ENCODE results near the gene FAM53A. TPM values are rescaled to one million over a fixed set of nuclear protein-coding genes. Genes with fewer than 3 reads are reported as not detected.

FAM53A gene
- total and polyA plus RNA-seq, 10 of the 15 experiments (the other 5 are each of a cell fraction or from before 2014, with no cell fraction given), result 0.02 to 0.87 (median 0.38) TPM; not detected in 2

DNA sequence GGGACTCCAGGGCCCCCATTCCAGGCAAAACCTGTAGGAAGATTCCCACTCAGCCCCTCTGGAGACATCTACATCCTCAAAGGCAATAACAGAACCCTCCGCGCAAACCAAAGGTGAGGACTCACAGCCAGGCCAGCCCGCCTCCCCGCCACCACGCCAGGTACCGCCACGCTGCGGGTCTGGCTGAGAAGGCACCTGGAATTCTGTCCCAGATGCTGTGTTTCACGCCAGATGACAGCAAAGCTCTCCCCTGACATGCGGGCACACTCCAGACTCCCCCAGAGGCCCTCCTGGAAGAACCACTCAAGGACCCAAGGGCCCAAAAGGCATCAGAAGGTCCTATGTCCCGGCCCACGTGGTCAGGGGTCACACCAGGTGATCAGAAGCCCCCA is 59.6 kb downstream of the FAM53A start (continued):
- no peak for TF ChIP-seq IRF5 (IDR thresholded peaks at IDR 0.05; ENCODE audit: borderline replicate concordance)
- no peak for TF ChIP-seq ZBED1 (IDR thresholded peaks at IDR 0.05; ENCODE audit: borderline replicate concordance)
- TF ChIP-seq NFYA (IDR thresholded peaks at IDR 0.05; ENCODE audit: borderline replicate concordance, low read depth, low read length), result no peak
- no peak for TF ChIP-seq ZNF687 (IDR thresholded peaks at IDR 0.05)
- TF ChIP-seq MEF2B (IDR thresholded peaks at IDR 0.05; ENCODE audit: partially characterized antibody, poor library complexity, severe bottlenecking), result no peak
- no peak for TF ChIP-seq NBN (IDR thresholded peaks at IDR 0.05)
- TF ChIP-seq REST (IDR thresholded peaks at IDR 0.05; ENCODE audit: low read depth, low read length), result no peak
- TF ChIP-seq, protein P1, sequence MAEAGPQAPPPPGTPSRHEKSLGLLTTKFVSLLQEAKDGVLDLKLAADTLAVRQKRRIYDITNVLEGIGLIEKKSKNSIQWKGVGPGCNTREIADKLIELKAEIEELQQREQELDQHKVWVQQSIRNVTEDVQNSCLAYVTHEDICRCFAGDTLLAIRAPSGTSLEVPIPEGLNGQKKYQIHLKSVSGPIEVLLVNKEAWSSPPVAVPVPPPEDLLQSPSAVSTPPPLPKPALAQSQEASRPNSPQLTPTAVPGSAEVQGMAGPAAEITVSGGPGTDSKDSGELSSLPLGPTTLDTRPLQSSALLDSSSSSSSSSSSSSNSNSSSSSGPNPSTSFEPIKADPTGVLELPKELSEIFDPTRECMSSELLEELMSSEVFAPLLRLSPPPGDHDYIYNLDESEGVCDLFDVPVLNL (IDR thresholded peaks at IDR 0.05; ENCODE audit: low read depth, low read length), result no peak

All from GM12878 (cell line).